SK-N-SH (cell line): ENCODE results near the gene NOS1. TPM values are rescaled to one million over a fixed set of nuclear protein-coding genes. Genes with fewer than 3 reads are reported as not detected.
"Not testable (repeated sequence)": the region's sequence is repeated elsewhere in the genome, so short reads cannot be mapped to it uniquely, and the experiment has no call there.

Source experiments
- CTCF ChIA-PET: fragments of 300-600, 350-600 bp; formaldehyde crosslinking; extraction: SDS; loops from one replicate; lab custom pipeline; 2021; lab: Yijun Ruan, JAX
- POLR2A ChIA-PET: fragments of 350-600 bp; sonication (Branson Sonifier 250); formaldehyde crosslinking; extraction: SDS; loops from one replicate; lab custom pipeline; 2020; ENCODE audit warnings: antibody characterized with exemption, inconsistent platforms; lab: Yijun Ruan, JAX
- DNase-seq: peaks from one replicate; pipeline ENCODE4 v3.0.0; 2012
- H2AFZ ChIP-seq: fragments of 200-600 bp; sonication (generic); 2 replicates; pipeline ENCODE4 v1.8.1; 2016; ENCODE audit warnings: antibody characterized with exemption, mild to moderate bottlenecking, low read depth
- H3F3A ChIP-seq: fragments of 200-600 bp; sonication (generic); replicated peaks from 2 replicates; pipeline ENCODE3; 2016; ENCODE audit warnings: antibody characterized with exemption, mild to moderate bottlenecking; ENCODE audit not compliant: insufficient read depth
- H3K27ac ChIP-seq, 2 experiments: fragments of 200-500 bp in 1 of 2; fragments of 200-600 bp in 1 of 2; sonication (Bioruptor generic) in 1 of 2; sonication (generic), shearing (Covaris generic) in 1 of 2; 2 replicates each; pipeline versions ENCODE4 v1.5.1 to v1.6.1; 2014 to 2016; ENCODE audit warnings: low read depth in 2 of 2, inconsistent platforms in 1 of 2, low read length in 1 of 2, mild to moderate bottlenecking in 1 of 2, mixed read lengths in 1 of 2
- H3K27me3 ChIP-seq: fragments of 200-600 bp; sonication (generic), shearing (Covaris generic); 2 replicates; pipeline ENCODE4 v1.6.1; 2016; ENCODE audit warnings: mixed run types; ENCODE audit not compliant: insufficient read depth
- H3K36me3 ChIP-seq, 2 experiments: fragments of 200-500 bp in 1 of 2; fragments of 200-600 bp in 1 of 2; sonication (Bioruptor generic) in 1 of 2; sonication (generic) in 1 of 2; replicated peaks in 1 of 2; 2 replicates each; pipeline versions ENCODE3 to v1.5.1; 2014 to 2016; ENCODE audit warnings: low read length in 1 of 2, mild to moderate bottlenecking in 1 of 2; ENCODE audit not compliant: insufficient read depth in 2 of 2, control insufficient read depth in 1 of 2
- H3K4me1 ChIP-seq, 2 experiments: fragments of 200-500 bp in 1 of 2; fragments of 200-600 bp in 1 of 2; sonication (Bioruptor generic) in 1 of 2; sonication (generic), shearing (Covaris generic) in 1 of 2; 2 replicates each; pipeline versions ENCODE4 v1.5.1 to v1.6.1; 2014 to 2016; ENCODE audit warnings: low read depth in 1 of 2, low read length in 1 of 2, mixed run types in 1 of 2; ENCODE audit not compliant: insufficient read depth in 2 of 2, control insufficient read depth in 1 of 2
- H3K4me2 ChIP-seq: fragments of 200-600 bp; sonication (generic), shearing (Covaris generic); 2 replicates; pipeline ENCODE4 v1.6.1; 2017; ENCODE audit warnings: mixed run types
- H3K4me3 ChIP-seq, 2 experiments: fragments of 200-500 bp in 1 of 2; fragments of 200-600 bp in 1 of 2; sonication (Bioruptor generic) in 1 of 2; sonication (generic), shearing (Covaris generic) in 1 of 2; 2 replicates each; pipeline versions ENCODE4 v1.5.1 to v1.8.1; 2014 to 2016; ENCODE audit warnings: low read depth in 2 of 2, inconsistent platforms in 1 of 2, low read length in 1 of 2, mild to moderate bottlenecking in 1 of 2, mixed read lengths in 1 of 2, moderate library complexity in 1 of 2
- H3K79me2 ChIP-seq: fragments of 200-600 bp; sonication (generic); 2 replicates; pipeline ENCODE4 v1.8.1; 2017; ENCODE audit warnings: mild to moderate bottlenecking; ENCODE audit not compliant: insufficient read depth
- H3K9ac ChIP-seq: fragments of 200-600 bp; sonication (generic); 2 replicates; pipeline ENCODE4 v1.6.1; 2017; ENCODE audit warnings: mixed run types
- H3K9me2 ChIP-seq: fragments of 200-600 bp; sonication (generic); 2 replicates; pipeline ENCODE4 v1.6.1; 2017; ENCODE audit warnings: mixed run types
- H3K9me3 ChIP-seq: fragments of 200-600 bp; sonication (generic); 2 replicates; pipeline ENCODE4 v1.6.1; 2017; ENCODE audit warnings: mixed run types, mild to moderate bottlenecking, moderate library complexity
- H4K20me1 ChIP-seq: fragments of 200-600 bp; sonication (generic); 2 replicates; pipeline ENCODE4 v1.6.1; 2017; ENCODE audit warnings: mild to moderate bottlenecking, mixed run types; ENCODE audit not compliant: insufficient read depth
- EP300 ChIP-seq, 2 experiments: IDR thresholded peaks; 2 replicates each; pipeline versions ENCODE4 v1.4.0 to v1.6.1; 2012; ENCODE audit warnings: borderline replicate concordance in 1 of 2, low read depth in 1 of 2, low read length in 1 of 2
- FOXJ3 ChIP-seq: sonication (generic); formaldehyde crosslinking; IDR thresholded peaks from 2 replicates; pipeline ENCODE4 v1.5.1; 2020; ENCODE audit warnings: mild to moderate bottlenecking, missing genetic modification reagents
- RXRA ChIP-seq: IDR thresholded peaks from 2 replicates; pipeline ENCODE4 v1.4.0; 2012; ENCODE audit warnings: low read depth, mild to moderate bottlenecking, borderline replicate concordance
- SIN3A ChIP-seq: IDR thresholded peaks from 2 replicates; pipeline ENCODE4 v1.6.1; 2012; ENCODE audit warnings: low read depth, mild to moderate bottlenecking, low read length, moderate library complexity, borderline replicate concordance
- TAF1 ChIP-seq: IDR thresholded peaks from 2 replicates; pipeline ENCODE4 v1.6.1; 2012; ENCODE audit warnings: low read depth, mild to moderate bottlenecking, low read length, moderate library complexity, borderline replicate concordance
- TCF12 ChIP-seq: IDR thresholded peaks from 2 replicates; pipeline ENCODE4 v1.4.0; 2012
- YY1 ChIP-seq: IDR thresholded peaks from 2 replicates; pipeline ENCODE4 v1.4.0; 2012; ENCODE audit warnings: low read depth, mild to moderate bottlenecking
- WGBS: methylation state at CpG from one replicate; pipeline ENCODE4 v1.1.6; 2017; ENCODE audit warnings: low lambda C conversion rate; 5-methylcytosine and 5-hydroxymethylcytosine counted together
- polyA plus RNA-seq, 3 experiments: library from polyadenylated mRNA; depleted of rRNA; stranded (reverse); fragments of >200 nt; gene quantifications; 2 replicates each; pipeline ENCODE4 v1.2.3, GENCODE V29; 2012
- TF ChIP-seq, protein P1 (sequence below): fragments of 150-350 bp; IDR thresholded peaks from 2 replicates; pipeline ENCODE4 v1.6.1; 2016; ENCODE audit warnings: mild to moderate bottlenecking, low read depth, low read length
- TF ChIP-seq, protein P2 (sequence below): IDR thresholded peaks from 2 replicates; pipeline ENCODE4 v1.4.0; 2012; ENCODE audit warnings: low read depth
- TF ChIP-seq, protein P3 (sequence below): IDR thresholded peaks from 2 replicates; pipeline ENCODE4; 2012

NOS1 gene
- polyA plus RNA-seq, 1 of the 3 experiments (the other 2 are of a cell fraction) = 0.02 TPM

DNA sequence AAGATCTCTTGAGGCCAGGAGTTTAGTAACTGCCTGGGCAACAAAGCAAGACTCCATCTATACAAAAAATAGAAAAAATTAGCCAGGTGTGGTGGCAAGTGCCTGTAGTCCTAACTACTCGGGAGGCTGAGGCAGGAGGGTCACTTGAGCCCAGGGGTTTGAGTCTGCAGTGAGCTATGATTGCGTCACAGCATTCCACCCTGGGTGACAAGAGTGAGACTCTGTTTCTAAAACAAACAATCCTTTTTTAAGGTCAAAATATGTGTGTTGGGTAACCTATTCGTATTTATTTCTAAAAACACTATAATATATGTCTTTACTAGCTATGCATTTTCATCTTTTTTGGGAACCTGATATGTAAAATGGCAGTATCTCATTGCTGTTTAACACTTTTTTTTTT is 178.6 kb downstream of the NOS1 start:
- no peak for DNase-seq
- H3K27ac ChIP-seq = no peak overlapping the region
- peaks cover 17% of the 10 kb centered on the region; the same call in 1 of the 2 replicates for H3K79me2 ChIP-seq
- H3K9ac ChIP-seq = no peak overlapping the region
- no peak overlapping the region for H3K4me2 ChIP-seq
- no peaks in the 10 kb centered on the region for H3K4me1 ChIP-seq
- peaks cover 50 to 62% of the 10 kb centered on the region in 2 experiments for H3K36me3 ChIP-seq
- H3K4me3 ChIP-seq = no peak overlapping the region
- no peak for TF ChIP-seq EP300 (IDR thresholded peaks at IDR 0.05; ENCODE audit: borderline replicate concordance in 1 of 2, low read depth in 1 of 2, low read length in 1 of 2)
- TF ChIP-seq, protein P1, sequence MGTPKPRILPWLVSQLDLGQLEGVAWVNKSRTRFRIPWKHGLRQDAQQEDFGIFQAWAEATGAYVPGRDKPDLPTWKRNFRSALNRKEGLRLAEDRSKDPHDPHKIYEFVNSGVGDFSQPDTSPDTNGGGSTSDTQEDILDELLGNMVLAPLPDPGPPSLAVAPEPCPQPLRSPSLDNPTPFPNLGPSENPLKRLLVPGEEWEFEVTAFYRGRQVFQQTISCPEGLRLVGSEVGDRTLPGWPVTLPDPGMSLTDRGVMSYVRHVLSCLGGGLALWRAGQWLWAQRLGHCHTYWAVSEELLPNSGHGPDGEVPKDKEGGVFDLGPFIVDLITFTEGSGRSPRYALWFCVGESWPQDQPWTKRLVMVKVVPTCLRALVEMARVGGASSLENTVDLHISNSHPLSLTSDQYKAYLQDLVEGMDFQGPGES = no peak
- no peak for TF ChIP-seq SIN3A
- 87% methylated on average over 3 of the region's 3 CpGs for WGBS
- no peaks in the 10 kb centered on the region for H3F3A ChIP-seq
- 0 out of 2 replicates have a peak, but pooled peaks cover 7% of the 10 kb centered on the region for H3K9me3 ChIP-seq
- H2AFZ ChIP-seq = no peak overlapping the region
- CTCF ChIA-PET = no interaction called here
- H3K9me2 ChIP-seq = no peaks in the 10 kb centered on the region
- no peaks in the 10 kb centered on the region for H4K20me1 ChIP-seq
- H3K27me3 ChIP-seq = no peaks in the 10 kb centered on the region
- POLR2A ChIA-PET = no interaction called here

DNA sequence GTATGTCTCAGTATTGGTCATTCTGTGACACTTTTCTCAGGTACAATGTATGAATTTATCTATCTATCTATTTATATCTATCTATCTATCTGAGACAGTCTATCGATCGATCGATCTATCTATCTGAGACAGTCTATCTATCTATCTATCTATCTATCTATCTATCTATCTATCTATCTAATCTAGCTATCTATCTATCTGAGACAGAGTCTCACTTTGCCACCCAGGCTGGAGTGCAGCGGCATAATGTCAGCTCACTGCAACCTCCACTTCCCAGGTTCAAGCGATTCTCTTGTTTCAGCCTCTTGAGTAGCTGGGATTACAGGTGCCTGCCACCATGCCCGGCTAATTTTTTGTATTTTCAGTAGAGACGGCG is 180.0 kb downstream of the NOS1 start:
- H3K79me2 ChIP-seq, CTCF ChIA-PET, H4K20me1 ChIP-seq, H3K4me3 ChIP-seq, H3K9me3 ChIP-seq, H3K27ac ChIP-seq, H2AFZ ChIP-seq, H3F3A ChIP-seq, H3K4me2 ChIP-seq, H3K9ac ChIP-seq, POLR2A ChIA-PET, H3K4me1 ChIP-seq, H3K27me3 ChIP-seq, H3K9me2 ChIP-seq, DNase-seq: not testable (repeated sequence)
- peaks cover 57 to 60% of the 10 kb centered on the region in 2 experiments for H3K36me3 ChIP-seq
- 94% methylated on average over 8 of the region's 8 CpGs for WGBS

DNA sequence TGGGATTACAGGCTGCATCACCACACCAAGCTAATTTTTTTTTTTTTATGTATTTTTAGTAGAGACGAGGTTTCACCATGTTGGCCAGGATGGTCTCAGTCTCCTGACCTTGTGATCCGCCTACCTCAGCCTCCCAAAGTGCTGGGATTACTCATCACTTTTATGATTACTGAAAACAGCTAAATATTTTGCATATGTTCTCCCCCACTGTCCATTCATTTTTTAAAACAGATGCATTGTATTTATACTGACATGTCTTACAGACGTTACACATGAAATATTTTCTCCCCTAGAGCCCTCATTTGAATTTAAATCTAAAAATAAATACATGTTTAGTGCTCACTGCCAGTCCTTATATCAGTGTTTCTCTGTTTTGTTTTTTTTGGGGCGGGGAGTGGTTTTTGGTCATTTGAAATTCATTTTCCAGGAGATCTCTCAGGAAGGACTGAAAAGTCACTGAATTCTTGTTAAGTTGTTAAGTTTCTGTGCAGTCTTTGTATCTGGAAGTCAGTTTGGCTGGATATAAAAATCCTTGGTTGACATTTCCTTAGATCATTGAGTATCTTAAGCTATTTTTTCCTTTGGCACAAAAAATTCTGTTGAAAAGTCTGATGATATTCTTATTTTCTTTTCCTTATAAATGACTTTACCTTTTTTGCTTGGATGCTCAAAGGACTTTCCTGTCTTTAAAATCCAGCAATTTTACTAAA is 180.5 kb downstream of the NOS1 start:
- no peak overlapping the region for H3K27ac ChIP-seq
- H3K27me3 ChIP-seq = no peaks in the 10 kb centered on the region
- no peak overlapping the region for H3K4me3 ChIP-seq
- 0 out of 2 replicates have a peak, but pooled peaks cover 7% of the 10 kb centered on the region for H3K9me3 ChIP-seq
- H3K9ac ChIP-seq = no peak overlapping the region
- no peak overlapping the region for H3K4me2 ChIP-seq
- H3K36me3 ChIP-seq = peaks cover 62 to 64% of the 10 kb centered on the region in 2 experiments
- ChIA-PET POLR2A (interaction anchor here (1.0 kb wide), 1 partner anchor 8 kb away, joined by 4 read pairs; no protein-coding TSS in a partner anchor), CTCF (no interaction called here)
- TF ChIP-seq TCF12 (no peak), YY1 (no peak), TAF1 (no peak), FOXJ3 (CRISPR knock-in tag) (no peak), RXRA (no peak), EP300 (IDR thresholded peaks at IDR 0.05; ENCODE audit: borderline replicate concordance in 1 of 2, low read depth in 1 of 2, low read length in 1 of 2) (no peak)
- TF ChIP-seq, protein P2, sequence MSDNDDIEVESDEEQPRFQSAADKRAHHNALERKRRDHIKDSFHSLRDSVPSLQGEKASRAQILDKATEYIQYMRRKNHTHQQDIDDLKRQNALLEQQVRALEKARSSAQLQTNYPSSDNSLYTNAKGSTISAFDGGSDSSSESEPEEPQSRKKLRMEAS = no peak
- TF ChIP-seq, protein P3, sequence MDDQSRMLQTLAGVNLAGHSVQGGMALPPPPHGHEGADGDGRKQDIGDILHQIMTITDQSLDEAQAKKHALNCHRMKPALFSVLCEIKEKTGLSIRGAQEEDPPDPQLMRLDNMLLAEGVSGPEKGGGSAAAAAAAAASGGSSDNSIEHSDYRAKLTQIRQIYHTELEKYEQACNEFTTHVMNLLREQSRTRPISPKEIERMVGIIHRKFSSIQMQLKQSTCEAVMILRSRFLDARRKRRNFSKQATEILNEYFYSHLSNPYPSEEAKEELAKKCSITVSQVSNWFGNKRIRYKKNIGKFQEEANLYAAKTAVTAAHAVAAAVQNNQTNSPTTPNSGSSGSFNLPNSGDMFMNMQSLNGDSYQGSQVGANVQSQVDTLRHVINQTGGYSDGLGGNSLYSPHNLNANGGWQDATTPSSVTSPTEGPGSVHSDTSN = no peak
- no peaks in the 10 kb centered on the region for H3F3A ChIP-seq
- no peaks in the 10 kb centered on the region for H3K9me2 ChIP-seq
- no peak overlapping the region for H2AFZ ChIP-seq
- DNase-seq = no peak
- no peaks in the 10 kb centered on the region for H4K20me1 ChIP-seq
- no peaks in the 10 kb centered on the region for H3K4me1 ChIP-seq
- peaks cover 4% of the 10 kb centered on the region; the same call in 1 of the 2 replicates for H3K79me2 ChIP-seq
- 88% methylated on average over 4 of the region's 4 CpGs for WGBS
